Skin epidermis (tissue), 12 donors: ENCODE measurements around the gene SEMA6A.

Experiments used
- H3K27ac ChIP-seq, 21 experiments: fragments of 200-600 bp; sonication (generic) in 11 of 21; one replicate each; pipeline ENCODE4 v1.5.0; 2020; ENCODE audit warnings: mild to moderate bottlenecking in 3 of 21, inconsistent platforms in 2 of 21, moderate library complexity in 2 of 21
- H3K4me3 ChIP-seq, 7 experiments: fragments of 200-600 bp; sonication (generic) in 2 of 7; one replicate each; pipeline ENCODE4 v1.5.0; 2020; ENCODE audit warnings: inconsistent platforms in 2 of 7, mild to moderate bottlenecking in 2 of 7, moderate library complexity in 1 of 7

SEMA6A gene

GRCh38 chr5:116578676-116579075 is 4.1 kb upstream of the SEMA6A start:
- Histone ChIP-seq H3K27ac (no peak overlapping the region), H3K4me3 (no peak overlapping the region)

- H3K27ac ChIP-seq, result peak overlapping the region in 1 of 21 experiments; percentile 70
- no peak overlapping the region for H3K4me3 ChIP-seq
Observed at GRCh38 chr5:116577064-116577788, 2.6 kb upstream of the SEMA6A start.

DNA sequence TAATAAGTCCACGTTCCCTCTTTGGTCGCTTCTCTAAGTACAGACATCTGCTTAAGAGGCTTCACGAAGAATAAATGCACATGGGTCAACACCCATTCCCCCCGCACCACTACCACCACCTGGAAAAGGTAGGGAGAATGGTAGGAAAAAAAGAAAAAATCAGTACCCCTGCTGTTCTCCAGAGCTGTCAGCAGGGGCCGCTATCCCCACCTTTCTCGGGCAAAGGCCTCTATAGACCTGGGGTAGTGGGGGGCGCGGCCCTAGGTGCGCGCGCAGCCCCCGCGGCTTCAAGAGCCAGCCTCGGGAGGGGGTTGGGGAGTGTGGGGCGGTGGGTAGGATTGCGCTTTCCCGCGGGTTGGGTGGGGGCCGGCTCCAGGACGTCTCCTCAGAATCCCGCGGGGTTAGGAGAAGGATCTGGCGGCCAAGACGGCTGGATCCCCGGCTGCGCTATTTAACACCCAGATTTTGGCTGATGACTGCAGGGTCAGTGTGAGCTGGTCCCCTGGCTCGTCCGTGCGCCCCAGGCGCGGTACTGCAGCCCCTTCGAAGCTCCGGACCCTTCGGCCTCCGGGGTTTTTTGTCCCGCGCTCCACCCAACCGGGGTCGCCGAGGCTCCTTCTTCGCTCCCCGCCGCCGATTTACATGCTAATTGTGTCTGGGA is 1.6 kb upstream of the SEMA6A start:
- Histone ChIP-seq H3K4me3 (peak overlapping the region; percentile 51 to 72 (median 64)), H3K27ac (peak overlapping the region in 19 of 21 experiments; percentile 39 to 85 (median 72))

DNA sequence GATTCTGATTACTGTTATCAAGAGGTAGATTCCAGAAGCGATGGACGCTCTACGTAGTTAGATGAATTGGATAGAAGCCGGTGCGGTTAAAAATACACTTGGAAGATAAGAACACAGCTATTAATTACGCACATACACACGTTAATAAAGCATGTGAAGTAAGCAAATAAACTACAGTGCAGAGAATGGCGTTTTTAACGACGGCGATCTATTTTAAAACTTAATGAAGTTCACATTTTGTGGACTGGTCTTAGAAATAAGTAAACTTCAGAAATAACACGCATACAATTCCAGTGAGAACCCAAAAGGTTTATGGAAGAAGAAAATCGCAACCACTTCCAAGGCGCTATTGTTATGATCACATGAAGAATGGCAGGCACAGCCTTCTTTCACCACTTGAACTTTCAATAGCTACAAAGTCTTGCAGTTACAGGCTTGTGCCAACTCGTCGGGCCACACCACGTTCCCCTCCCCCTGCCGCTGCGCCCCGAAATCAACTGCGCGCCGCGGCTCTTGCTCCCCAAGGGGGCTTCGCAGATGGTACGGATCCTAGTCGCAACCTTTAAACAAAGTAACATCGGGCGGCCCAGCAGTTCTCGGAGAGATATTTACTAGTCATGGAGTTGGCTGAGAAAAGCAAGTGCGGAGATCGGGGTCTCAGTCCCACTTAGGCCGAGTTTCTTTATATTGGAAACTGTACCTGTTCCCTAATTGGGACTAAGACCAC is 866 bp upstream of the SEMA6A start:
- peak overlapping the region in 19 of 21 experiments; percentile 12 to 85 (median 70) for H3K27ac ChIP-seq
- peak overlapping the region; percentile 51 to 72 (median 64) for H3K4me3 ChIP-seq

- peak overlapping the region; percentile 51 to 72 (median 64) for H3K4me3 ChIP-seq
- H3K27ac ChIP-seq, result peak overlapping the region in 19 of 21 experiments; percentile 8 to 85 (median 72)
Observed at GRCh38 chr5:116573702-116574366, 789 bp downstream of the SEMA6A start.

- Histone ChIP-seq H3K27ac (peak overlapping the region in 18 of 21 experiments; percentile 8 to 85 (median 72)), H3K4me3 (peak overlapping the region; percentile 51 to 72 (median 64))
Observed at GRCh38 chr5:116573279-116573701, 1.3 kb downstream of the SEMA6A start.

DNA sequence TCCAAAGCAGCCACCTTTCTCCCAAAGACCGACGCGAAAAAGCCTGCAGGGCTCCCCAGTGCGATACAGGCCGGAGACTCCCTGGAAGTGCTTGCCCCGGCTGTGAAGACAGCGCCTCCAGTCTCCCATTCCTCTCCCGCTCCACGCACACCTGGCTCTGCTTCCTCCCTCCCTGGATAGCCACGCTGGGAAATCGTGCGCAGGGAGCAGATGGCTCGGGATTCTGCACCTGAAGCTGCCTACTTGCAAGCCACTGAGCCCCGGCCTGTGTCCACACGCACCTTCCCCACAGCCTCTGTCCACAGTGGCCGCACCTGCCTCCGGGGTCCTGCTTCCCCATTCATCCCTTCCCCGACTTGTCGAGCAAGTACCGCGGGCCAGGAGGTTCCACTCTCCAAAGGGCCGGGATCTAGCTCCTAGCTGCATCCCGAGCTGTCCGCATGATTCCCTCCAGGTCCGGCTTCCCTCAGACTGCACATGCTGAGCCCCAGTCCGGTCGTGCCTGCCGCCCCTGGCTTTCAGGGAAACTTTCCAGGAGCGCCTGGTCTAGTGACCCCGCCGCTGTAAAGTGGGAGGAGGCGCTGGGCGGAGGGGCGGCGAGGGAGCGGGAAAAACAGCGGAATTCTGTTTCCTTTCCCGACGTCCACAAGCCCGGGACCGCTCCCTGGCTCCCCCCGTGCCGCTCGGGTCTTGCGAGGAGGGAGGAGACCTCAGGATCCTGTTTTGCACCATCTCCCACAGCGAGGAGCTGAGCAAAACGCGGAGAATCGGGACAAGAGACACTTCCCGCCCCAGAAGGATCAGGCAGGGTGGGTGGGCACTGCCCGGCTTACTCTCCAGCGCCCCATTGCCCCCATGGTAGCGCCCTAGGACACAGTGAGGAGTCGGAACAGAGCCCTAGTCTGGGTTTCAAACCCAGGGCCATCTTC is 2.0 kb downstream of the SEMA6A start:
- peak overlapping the region; percentile 51 to 72 (median 64) for H3K4me3 ChIP-seq
- H3K27ac ChIP-seq, result peak overlapping the region in 17 of 21 experiments; percentile 8 to 85 (median 72)

GRCh38 chr5:116571568-116572349 is 2.9 kb downstream of the SEMA6A start:
- Histone ChIP-seq H3K27ac (peak overlapping the region in 4 of 21 experiments; percentile 16 to 79 (median 56)), H3K4me3 (peak overlapping the region; percentile 51 to 72 (median 64))

DNA sequence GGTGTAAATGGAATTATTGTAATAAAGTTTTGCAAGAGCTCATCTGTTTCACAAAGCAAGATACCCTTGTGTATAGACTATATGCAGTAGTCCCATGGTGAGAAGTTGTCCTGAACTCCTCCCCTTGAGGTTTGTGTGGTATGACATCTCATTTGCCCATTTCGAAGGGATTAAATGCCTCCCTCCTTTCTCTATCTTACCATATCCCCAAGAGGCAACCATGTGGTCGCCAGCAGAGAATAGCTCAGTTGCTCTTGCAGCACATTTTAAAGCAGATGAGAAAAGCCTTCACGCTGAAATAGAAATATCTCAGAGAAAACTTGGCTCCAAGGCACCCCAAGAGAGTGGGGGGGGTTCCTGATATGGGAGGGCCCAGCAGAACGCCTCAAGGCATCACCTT is 4.6 kb downstream of the SEMA6A start:
- Histone ChIP-seq H3K27ac (no peak overlapping the region), H3K4me3 (no peak overlapping the region)

GRCh38 chr5:116567106-116567505 is 7.5 kb downstream of the SEMA6A start:
- Histone ChIP-seq H3K27ac (no peak overlapping the region), H3K4me3 (no peak overlapping the region)

DNA sequence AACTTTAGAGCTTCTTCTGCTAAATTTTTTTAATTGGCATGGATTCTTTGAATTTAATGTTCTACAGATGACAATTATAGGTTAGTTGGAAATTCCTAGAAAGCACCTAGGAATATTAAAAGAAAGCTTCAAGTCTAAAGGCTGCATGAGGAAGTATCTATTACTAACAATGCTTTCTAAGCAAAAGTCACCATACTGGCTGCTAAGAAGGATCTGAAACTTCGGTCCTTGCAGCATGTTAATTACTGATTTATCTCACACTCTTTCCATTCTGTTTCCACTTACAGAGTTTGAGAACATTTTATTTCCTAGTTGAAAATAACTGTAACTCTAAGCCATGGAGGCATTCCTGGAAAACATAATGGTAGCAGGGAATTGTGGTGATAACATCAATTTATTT is 8.4 kb downstream of the SEMA6A start:
- H3K4me3 ChIP-seq, result no peak overlapping the region
- no peak overlapping the region for H3K27ac ChIP-seq

DNA sequence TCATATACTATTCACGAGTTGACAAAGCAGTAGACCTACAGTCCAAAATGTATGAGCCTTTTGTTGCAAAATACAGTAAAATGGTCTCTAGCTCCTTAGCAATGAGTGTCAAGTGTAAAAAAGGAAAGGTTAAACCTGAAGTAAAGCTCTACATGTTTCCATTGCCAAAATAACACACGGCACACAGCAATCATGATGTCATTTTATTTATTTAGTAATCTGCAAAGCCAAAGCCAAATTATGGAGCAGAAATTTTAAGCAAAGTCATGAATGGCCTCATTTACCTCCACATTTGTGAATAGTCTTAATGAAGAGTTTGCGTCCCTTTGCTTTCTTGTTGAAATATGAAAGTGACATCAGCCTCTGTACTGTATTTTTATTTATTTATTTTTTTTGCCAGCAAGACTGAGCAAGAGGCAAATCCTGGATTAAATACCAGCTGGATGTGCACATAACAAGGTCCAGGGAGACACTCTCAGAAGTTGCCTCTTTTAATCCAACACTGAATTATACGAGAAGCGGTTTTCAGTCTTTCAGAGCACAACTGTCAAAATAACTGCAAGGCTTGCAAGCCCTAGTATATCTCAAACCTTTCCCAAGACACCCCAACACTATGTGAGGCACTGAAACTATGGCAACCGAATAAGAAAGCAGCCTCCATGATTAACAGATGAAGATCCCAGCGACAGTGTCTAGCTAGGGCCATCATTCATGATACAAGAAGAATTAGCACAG is 9.7 kb downstream of the SEMA6A start:
- H3K4me3 ChIP-seq, result no peak overlapping the region
- H3K27ac ChIP-seq, result no peak overlapping the region

DNA sequence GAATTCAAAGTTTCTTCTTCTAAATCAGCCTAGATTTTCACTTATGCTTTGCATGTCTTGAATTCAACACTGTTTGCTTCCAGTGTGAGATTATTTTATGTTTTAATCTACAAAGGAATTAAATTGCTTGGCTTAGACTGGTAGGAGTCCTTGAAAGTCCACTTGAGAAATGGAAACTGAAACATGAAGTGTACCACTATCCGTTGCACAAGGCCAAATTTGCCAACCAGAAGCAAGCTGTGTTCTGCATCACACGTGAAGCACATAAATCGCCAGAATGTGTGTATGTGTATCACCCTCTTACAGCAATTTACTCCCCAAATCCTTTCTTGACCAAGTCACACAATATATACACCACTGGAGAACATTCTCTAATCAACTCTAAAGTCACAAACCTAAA is 10.3 kb downstream of the SEMA6A start:
- Histone ChIP-seq H3K4me3 (no peak overlapping the region), H3K27ac (no peak overlapping the region)

DNA sequence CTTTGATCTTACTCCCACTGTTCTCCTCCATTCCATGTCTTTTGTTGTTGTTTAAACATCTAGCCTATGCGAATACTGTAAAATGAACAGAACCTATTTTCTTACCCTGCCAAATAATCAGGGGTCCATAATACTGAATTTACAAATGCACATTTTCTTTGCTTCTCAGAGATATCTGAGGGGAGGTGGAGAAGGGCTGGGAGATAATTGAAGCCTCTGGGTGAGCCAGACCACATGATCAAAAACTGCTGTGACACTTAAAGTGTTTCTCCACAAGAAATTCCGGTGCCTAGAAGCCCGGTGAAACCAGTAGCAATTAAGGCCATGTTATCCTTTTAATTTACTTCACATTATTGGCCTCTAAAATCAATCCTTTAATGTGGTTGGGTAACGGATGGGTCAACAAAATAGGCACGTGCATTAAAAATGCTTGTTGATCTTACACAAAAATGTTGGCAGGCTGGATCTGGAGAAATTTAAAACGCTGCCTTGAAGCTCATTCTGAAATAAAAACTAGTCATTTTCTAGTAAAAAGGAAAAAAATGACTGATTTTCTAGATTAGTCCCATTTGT is 10.8 kb downstream of the SEMA6A start:
- Histone ChIP-seq H3K4me3 (no peak overlapping the region), H3K27ac (no peak overlapping the region)

- no peak overlapping the region for H3K27ac ChIP-seq
- H3K4me3 ChIP-seq, result no peak overlapping the region
Observed at GRCh38 chr5:116562669-116563068, 12.0 kb downstream of the SEMA6A start.

DNA sequence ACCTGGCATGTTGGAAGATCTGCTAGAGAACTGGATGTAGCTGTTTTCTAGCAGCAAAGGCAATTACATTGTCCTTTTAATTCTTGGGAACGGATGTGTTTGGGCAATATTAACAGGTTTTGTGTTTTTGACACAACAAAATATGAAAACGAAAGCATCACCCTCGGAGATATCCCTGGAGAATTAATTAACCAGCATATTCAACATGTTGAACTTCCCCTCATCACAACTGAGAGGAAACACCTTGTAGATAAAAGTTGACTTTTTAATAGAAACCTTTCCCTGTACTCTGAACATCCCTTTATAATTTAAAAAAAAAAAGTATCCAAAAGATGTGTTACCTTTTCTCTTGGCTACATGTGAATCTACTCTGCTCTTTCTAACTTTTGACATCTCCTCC is 13.0 kb downstream of the SEMA6A start:
- no peak overlapping the region for H3K4me3 ChIP-seq
- H3K27ac ChIP-seq, result no peak overlapping the region

DNA sequence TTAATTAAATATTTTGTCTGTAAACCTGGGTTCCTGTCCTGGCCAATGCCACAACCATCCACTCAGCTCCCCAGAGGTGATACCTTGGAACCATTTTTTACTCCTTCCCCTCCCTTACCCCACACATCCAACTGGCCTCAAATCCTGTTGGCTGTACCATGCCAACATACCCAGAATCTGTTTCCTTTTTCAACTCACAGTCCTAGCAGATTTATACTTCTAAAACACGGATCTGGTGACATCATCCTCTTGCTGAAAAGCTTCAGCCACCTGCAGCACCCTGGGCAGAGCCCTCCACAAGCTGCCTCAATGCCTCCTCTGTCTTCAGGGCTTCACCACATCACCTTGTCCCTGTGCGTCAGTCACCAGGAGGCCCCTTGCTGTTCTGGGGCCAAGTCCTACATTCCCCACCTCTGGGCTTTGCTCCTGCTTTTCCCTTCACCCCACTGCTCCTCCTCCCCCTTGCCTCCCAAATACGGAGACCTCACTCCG is 14.9 kb downstream of the SEMA6A start:
- H3K4me3 ChIP-seq, result no peak overlapping the region
- no peak overlapping the region for H3K27ac ChIP-seq
